ENCODE results near the gene WNT2B. TPM values are rescaled to one million over a fixed set of nuclear protein-coding genes. Genes with fewer than 3 reads are reported as not detected.

WNT2B gene
- total and polyA plus RNA-seq, 9 of the 15 experiments (the other 6 are each of a cell fraction or from before 2014, with no cell fraction given): 0.02 to 0.06 (median 0.04) TPM; not detected in 3

- TF ChIP-seq ZNF436 (CRISPR knock-in tag; IDR thresholded peaks at IDR 0.05) (no peak), CSDE1 (IDR thresholded peaks at IDR 0.05) (no peak), SMAD4 (CRISPR knock-in tag; conservative IDR thresholded peaks at IDR 0.05) (no peak), NR0B1 (IDR thresholded peaks at IDR 0.05; ENCODE audit: partially characterized antibody) (no peak), CCAR2 (IDR thresholded peaks at IDR 0.05; ENCODE audit: low read depth, low read length) (no peak)
Observed at GRCh38 chr1:112536561-112536960, 27.8 kb downstream of the WNT2B start (continued).

GRCh38 chr1:112537456-112537855 is 28.7 kb downstream of the WNT2B start:
- no TSS peak for BruUV-seq (replicated peaks)
- in situ Hi-C loops (cut with MboI) (no loop called here), intact Hi-C loops (cut with micrococcal nuclease) (no loop called here)
- ChIA-PET CTCF (ENCODE audit: low intra/inter-chr PET ratio) (no interaction called here), POLR2A (interaction anchor here (1.4 kb wide), 1 partner anchor 32 kb away, joined by 5 read pairs; no protein-coding TSS in a partner anchor)
- Histone ChIP-seq H4K20me1 (replicated peaks; ENCODE audit: control insufficient read depth, insufficient read depth, low read length) (no peaks in the 10 kb centered on the region), H3K27ac (ENCODE audit: extremely low read depth, low read depth, low read length) (no peak overlapping the region), H3K79me2 (ENCODE audit: control insufficient read depth, insufficient read depth, low read length) (no peaks in the 10 kb centered on the region), H3K4me1 (replicated peaks in 1 of 2; ENCODE audit: control insufficient read depth in 2 of 2, insufficient read depth in 2 of 2, low read length in 2 of 2) (no peaks in the 10 kb centered on the region), H3K4me2 (ENCODE audit: insufficient read depth, low read length) (no peak overlapping the region), H3K9me3 (replicated peaks; ENCODE audit: control insufficient read depth, insufficient read depth, low read depth, low read length) (no peaks in the 10 kb centered on the region), H3K9me1 (ENCODE audit: control insufficient read depth, insufficient read depth, low read length) (no peaks in the 10 kb centered on the region), H3K4me3 (no peak overlapping the region), H3K9ac (ENCODE audit: insufficient read depth in 1 of 2, low read depth in 2 of 2, low read length in 2 of 2) (no peak overlapping the region), H3K36me3 (ENCODE audit: control insufficient read depth, insufficient read depth, low read length) (peaks cover 3% of the 10 kb centered on the region; the same call in 1 of the 3 replicates), H3K27me3 (ENCODE audit: control insufficient read depth in 2 of 2, insufficient read depth in 2 of 2, low read length in 2 of 2) (no peaks in the 10 kb centered on the region), H2AFZ (ENCODE audit: low read depth, low read length) (no peak overlapping the region)
- DNase-seq (ENCODE audit: extremely low read depth in 1 of 4, low spot score in 3 of 4) (no peak), ATAC-seq (no peak), FAIRE-seq (no peak)
- TF ChIP-seq ZNF444 (CRISPR knock-in tag; IDR thresholded peaks at IDR 0.05) (no peak), ZNF778 (CRISPR knock-in tag; IDR thresholded peaks at IDR 0.05) (no peak), ZNF57 (CRISPR knock-in tag; IDR thresholded peaks at IDR 0.05) (no peak)

All from K562 (cell line).